ENCODE results near the gene PLEKHG7.

DNA sequence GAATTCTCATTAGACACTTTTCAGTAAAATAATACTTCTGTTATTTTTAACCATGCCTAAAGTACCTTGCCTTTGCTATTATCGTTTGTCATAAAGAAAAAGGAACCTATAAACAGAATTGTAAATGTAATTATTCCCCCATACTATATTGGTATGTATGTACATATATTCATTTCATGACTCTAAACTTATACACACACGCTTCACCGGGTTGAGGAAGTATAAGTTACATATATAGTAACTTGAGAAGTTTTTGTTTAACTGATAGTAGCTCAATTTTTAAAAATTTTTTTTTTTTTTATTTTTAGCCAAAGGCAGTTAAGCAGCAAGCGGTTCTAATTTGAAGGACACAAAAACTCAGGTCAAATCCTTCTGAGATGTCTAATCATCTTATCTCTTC is 107.6 kb downstream of the PLEKHG7 start:
- TF ChIP-seq EZH2 (IDR thresholded peaks at IDR 0.05) (no peak), POLR2AphosphoS5 (IDR thresholded peaks at IDR 0.05; ENCODE audit: borderline replicate concordance, low read depth, low read length) (no peak), FOXP2 (optimal IDR thresholded peaks at IDR 0.05; ENCODE audit: control extremely low read depth, extremely low read length, insufficient read depth) (no peak)
